Measurements from ENCODE around the gene RBBP8NL.
"Not testable (repeated sequence)": the region's sequence is repeated elsewhere in the genome, so short reads cannot be mapped to it uniquely, and the experiment has no call there.

Gene RBBP8NL

DNA sequence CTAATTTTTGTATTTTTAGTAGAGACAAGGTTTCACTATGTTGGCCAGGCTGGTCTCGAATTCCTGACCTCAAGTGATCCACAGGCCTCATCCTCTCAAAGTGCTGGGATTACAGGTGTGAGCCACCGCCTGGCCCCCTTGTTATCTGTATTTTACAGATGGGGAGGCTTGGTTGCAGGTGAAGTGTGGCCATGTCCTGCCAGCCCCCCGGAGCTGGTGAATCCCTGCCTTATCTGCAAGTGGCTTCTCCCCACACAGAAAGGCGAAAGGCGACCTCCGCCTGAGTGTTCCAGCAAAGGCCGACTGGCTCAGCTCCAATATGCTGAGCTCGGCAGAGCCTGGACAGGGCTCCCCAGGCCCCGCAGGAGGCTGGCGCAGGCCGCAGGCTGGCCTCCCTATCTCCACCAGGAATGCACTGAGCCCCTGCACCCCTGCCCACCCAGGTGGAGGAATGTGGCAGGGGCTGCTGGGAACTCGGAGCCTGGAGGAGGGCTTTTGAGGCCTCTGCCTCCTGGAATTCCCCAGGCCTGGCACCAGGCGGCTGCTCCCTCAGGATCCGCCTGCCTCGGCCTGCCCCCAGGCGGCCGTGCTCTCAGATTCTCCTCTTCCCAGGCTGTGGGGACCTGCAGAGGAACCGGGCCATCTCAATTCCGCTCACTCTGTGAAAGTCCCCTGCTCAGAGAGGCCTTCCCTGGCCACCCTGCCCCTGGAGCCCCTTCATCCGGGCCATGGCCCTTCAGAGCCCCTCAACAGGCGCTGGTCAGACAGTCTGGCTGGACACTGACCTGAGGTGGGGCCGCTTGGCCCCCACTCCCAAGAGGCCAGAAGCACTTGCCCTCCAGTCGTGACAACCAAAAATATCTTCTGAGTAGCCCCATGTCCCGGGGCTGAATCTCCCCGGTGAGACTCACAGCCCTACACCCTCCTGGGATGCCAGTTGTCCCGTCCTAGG lies 51.0 kb downstream of the RBBP8NL start:
- Histone ChIP-seq H3K9me2 (ENCODE audit: low read depth, low read length) (no peaks in the 10 kb centered on the region), H4K20me1 (ENCODE audit: insufficient read depth, low read length) (no peaks in the 10 kb centered on the region), H3F3A (ENCODE audit: insufficient read depth, low read length) (no peaks in the 10 kb centered on the region), H2AFZ (ENCODE audit: low read length) (no peak overlapping the region), H3K79me2 (ENCODE audit: insufficient read depth, low read length) (no peaks in the 10 kb centered on the region), H3K4me1 (ENCODE audit: insufficient read depth, low read length, severe bottlenecking) (no peaks in the 10 kb centered on the region), H3K9me3 (ENCODE audit: low read length) (no peaks in the 10 kb centered on the region), H3K36me3 (ENCODE audit: insufficient read depth, low read length) (peaks cover 2% of the 10 kb centered on the region; the same call in 1 of the 2 replicates), H3K27ac (ENCODE audit: low read depth, low read length, poor library complexity, severe bottlenecking) (no peak overlapping the region), H3K27me3 (ENCODE audit: insufficient read depth, low read length) (no peaks in the 10 kb centered on the region), H3K9ac (ENCODE audit: low read length) (no peak overlapping the region), H3K4me2 (ENCODE audit: low read length) (no peak overlapping the region), H3K4me3 (ENCODE audit: low read depth, low read length, poor library complexity, severe bottlenecking) (no peak overlapping the region)
- TF ChIP-seq, protein P1, sequence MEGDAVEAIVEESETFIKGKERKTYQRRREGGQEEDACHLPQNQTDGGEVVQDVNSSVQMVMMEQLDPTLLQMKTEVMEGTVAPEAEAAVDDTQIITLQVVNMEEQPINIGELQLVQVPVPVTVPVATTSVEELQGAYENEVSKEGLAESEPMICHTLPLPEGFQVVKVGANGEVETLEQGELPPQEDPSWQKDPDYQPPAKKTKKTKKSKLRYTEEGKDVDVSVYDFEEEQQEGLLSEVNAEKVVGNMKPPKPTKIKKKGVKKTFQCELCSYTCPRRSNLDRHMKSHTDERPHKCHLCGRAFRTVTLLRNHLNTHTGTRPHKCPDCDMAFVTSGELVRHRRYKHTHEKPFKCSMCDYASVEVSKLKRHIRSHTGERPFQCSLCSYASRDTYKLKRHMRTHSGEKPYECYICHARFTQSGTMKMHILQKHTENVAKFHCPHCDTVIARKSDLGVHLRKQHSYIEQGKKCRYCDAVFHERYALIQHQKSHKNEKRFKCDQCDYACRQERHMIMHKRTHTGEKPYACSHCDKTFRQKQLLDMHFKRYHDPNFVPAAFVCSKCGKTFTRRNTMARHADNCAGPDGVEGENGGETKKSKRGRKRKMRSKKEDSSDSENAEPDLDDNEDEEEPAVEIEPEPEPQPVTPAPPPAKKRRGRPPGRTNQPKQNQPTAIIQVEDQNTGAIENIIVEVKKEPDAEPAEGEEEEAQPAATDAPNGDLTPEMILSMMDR (IDR thresholded peaks at IDR 0.05; ENCODE audit: low read length): no peak
- no peak for TF ChIP-seq EZH2 (IDR thresholded peaks at IDR 0.05; ENCODE audit: borderline replicate concordance, low read length)

DNA sequence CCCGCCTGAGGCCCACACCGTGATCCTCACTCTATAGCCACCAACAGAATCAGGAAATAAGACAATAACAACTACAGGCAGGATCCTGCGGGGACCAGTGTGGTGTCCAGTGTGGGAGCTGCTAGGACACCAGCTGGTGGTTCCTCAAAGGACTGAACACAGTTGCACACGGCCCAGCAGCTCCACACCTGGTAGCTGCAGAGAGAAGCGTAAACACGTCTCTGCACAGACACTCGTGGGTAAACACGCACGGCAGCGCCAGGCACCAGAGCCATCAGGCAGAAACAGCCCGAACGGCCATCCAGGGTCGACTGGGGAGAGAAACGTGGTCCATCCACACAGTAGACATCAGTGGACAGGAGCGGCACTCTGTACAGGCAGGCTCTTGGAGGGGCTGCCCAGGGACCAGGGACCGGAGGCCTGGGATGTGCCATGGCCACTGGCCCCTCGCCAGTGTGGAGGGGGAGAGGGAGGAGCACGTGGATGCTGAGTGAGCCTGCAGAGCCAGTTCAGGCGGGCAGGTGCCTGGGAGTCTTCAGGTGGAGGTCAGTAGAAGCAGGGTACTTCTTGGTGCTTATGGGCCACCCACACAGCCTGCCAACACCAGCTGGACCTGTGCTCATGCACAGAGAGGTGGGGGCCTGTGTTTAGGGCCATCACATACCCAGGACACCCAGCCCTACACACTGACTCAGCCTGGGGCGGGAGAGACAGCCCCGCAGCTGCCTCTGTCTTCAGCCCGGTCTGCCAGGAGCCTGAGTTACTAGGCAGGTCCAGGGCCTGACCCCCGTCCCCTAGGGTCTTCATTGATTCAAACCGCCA lies 52.8 kb downstream of the RBBP8NL start:
- Histone ChIP-seq H3K4me3 (ENCODE audit: low read depth, low read length, poor library complexity, severe bottlenecking) (no peak overlapping the region), H2AFZ (ENCODE audit: low read length) (no peak overlapping the region), H3K27me3 (ENCODE audit: insufficient read depth, low read length) (0 out of 2 replicates have a peak, but pooled peaks cover 5% of the 10 kb centered on the region), H3F3A (ENCODE audit: insufficient read depth, low read length) (no peaks in the 10 kb centered on the region), H3K27ac (ENCODE audit: low read depth, low read length, poor library complexity, severe bottlenecking) (no peak overlapping the region), H3K79me2 (ENCODE audit: insufficient read depth, low read length) (no peaks in the 10 kb centered on the region), H3K4me1 (ENCODE audit: insufficient read depth, low read length, severe bottlenecking) (no peaks in the 10 kb centered on the region), H3K9me3 (ENCODE audit: low read length) (no peaks in the 10 kb centered on the region), H3K9ac (ENCODE audit: low read length) (no peak overlapping the region), H3K4me2 (ENCODE audit: low read length) (no peak overlapping the region), H4K20me1 (ENCODE audit: insufficient read depth, low read length) (no peaks in the 10 kb centered on the region), H3K9me2 (ENCODE audit: low read depth, low read length) (no peaks in the 10 kb centered on the region), H3K36me3 (ENCODE audit: insufficient read depth, low read length) (no peaks in the 10 kb centered on the region)
- no peak for TF ChIP-seq EZH2 (IDR thresholded peaks at IDR 0.05; ENCODE audit: borderline replicate concordance, low read length)
- TF ChIP-seq, protein P1 (IDR thresholded peaks at IDR 0.05; ENCODE audit: low read length): no peak

DNA sequence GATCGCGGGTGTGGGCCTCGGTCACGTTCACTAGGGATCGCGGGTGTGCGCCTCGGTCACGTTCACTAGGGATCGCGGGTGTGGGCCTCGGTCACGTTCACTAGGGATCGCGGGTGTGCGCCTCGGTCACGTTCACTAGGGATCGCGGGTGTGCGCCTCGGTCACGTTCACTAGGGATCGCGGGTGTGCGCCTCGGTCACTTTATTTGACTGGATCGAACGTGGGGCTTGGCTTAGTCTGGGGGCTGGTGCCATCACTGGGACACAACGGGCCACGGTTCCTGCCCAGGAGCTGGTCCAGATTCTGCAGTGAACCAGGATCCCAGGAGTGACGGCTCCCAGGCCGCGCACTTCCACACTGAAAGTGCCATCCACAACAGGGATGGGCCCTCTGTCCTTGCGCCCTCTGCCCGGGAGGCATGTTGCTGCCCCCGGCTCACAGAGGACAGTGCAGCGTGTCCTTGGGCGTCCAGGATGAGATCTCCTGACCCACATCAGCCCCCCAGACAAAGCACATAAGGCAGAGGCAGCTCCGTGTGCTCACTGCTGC lies 53.6 kb downstream of the RBBP8NL start:
- not testable (repeated sequence) for H3F3A ChIP-seq (ENCODE audit: insufficient read depth, low read length); H3K4me1 ChIP-seq (ENCODE audit: insufficient read depth, low read length, severe bottlenecking); H3K4me2 ChIP-seq (ENCODE audit: low read length); H3K27me3 ChIP-seq (ENCODE audit: insufficient read depth, low read length); H3K79me2 ChIP-seq (ENCODE audit: insufficient read depth, low read length); H3K9me2 ChIP-seq (ENCODE audit: low read depth, low read length); H2AFZ ChIP-seq (ENCODE audit: low read length); H3K9ac ChIP-seq (ENCODE audit: low read length); H3K9me3 ChIP-seq (ENCODE audit: low read length); H3K4me3 ChIP-seq (ENCODE audit: low read depth, low read length, poor library complexity, severe bottlenecking); H3K27ac ChIP-seq (ENCODE audit: low read depth, low read length, poor library complexity, severe bottlenecking); H4K20me1 ChIP-seq (ENCODE audit: insufficient read depth, low read length); H3K36me3 ChIP-seq (ENCODE audit: insufficient read depth, low read length)

Data from OCI-LY1 (cell line).